ENCODE measurements around the gene MAVS. TPM values are rescaled to one million over a fixed set of nuclear protein-coding genes. Genes with fewer than 3 reads are reported as not detected.

Gene MAVS
- total RNA-seq, 2 donors from 2014 or later, result 35.2 to 42.1 TPM

GRCh38 chr20:3803289-3803688 lies 43.3 kb upstream of the MAVS start:
- DNase-seq (ENCODE audit: low spot score) (no peak), ATAC-seq (ENCODE audit: insufficient number of reproducible peaks, low FRiP score, low read depth) (no peak)
- Histone ChIP-seq H3K27me3 (replicated peaks; ENCODE audit: insufficient read depth) (no peaks in the 10 kb centered on the region), H3K4me1 (ENCODE audit: control insufficient read depth in 1 of 2, low read depth in 2 of 2) (peaks cover 23 to 49% of the 10 kb centered on the region in 2 donors), H3K4me3 (no peak overlapping the region), H3K9me3 (no peaks in the 10 kb centered on the region), H3K36me3 (peaks cover 45% of the 10 kb centered on the region), H3K27ac (no peak overlapping the region)
- TF ChIP-seq CTCF (IDR thresholded peaks at IDR 0.05), result no peak

GRCh38 chr20:3803854-3804253 lies 42.8 kb upstream of the MAVS start:
- Histone ChIP-seq H3K36me3 (peaks cover 45% of the 10 kb centered on the region), H3K9me3 (no peaks in the 10 kb centered on the region), H3K4me1 (ENCODE audit: control insufficient read depth in 1 of 2, low read depth in 2 of 2) (peaks cover 26 to 49% of the 10 kb centered on the region in 2 donors), H3K27ac (no peak overlapping the region), H3K4me3 (no peak overlapping the region), H3K27me3 (replicated peaks; ENCODE audit: insufficient read depth) (no peaks in the 10 kb centered on the region)
- ATAC-seq (ENCODE audit: insufficient number of reproducible peaks, low FRiP score, low read depth) (no peak), DNase-seq (ENCODE audit: low spot score) (no peak)
- TF ChIP-seq CTCF (IDR thresholded peaks at IDR 0.05), result no peak

- ATAC-seq (ENCODE audit: insufficient number of reproducible peaks, low FRiP score, low read depth) (no peak), DNase-seq (ENCODE audit: low spot score) (no peak)
- H3K9me3 ChIP-seq, result no peaks in the 10 kb centered on the region
- peaks cover 26 to 46% of the 10 kb centered on the region in 2 donors for H3K4me1 ChIP-seq (ENCODE audit: control insufficient read depth in 1 of 2, low read depth in 2 of 2)
- H3K27ac ChIP-seq, result no peak overlapping the region
- no peak overlapping the region for H3K4me3 ChIP-seq
- H3K36me3 ChIP-seq, result peaks cover 45% of the 10 kb centered on the region
- no peak for TF ChIP-seq CTCF (IDR thresholded peaks at IDR 0.05)
- H3K27me3 ChIP-seq (replicated peaks; ENCODE audit: insufficient read depth), result no peaks in the 10 kb centered on the region
Measured at GRCh38 chr20:3804254-3804751, 42.3 kb upstream of the MAVS start.

GRCh38 chr20:3804781-3805180 lies 41.9 kb upstream of the MAVS start:
- peaks cover 45% of the 10 kb centered on the region for H3K36me3 ChIP-seq
- H3K27me3 ChIP-seq (replicated peaks; ENCODE audit: insufficient read depth), result no peaks in the 10 kb centered on the region
- no peak overlapping the region for H3K4me3 ChIP-seq
- DNase-seq (ENCODE audit: low spot score) (no peak), ATAC-seq (ENCODE audit: insufficient number of reproducible peaks, low FRiP score, low read depth) (no peak)
- H3K4me1 ChIP-seq (ENCODE audit: control insufficient read depth in 1 of 2, low read depth in 2 of 2), result peaks cover 26 to 44% of the 10 kb centered on the region in 2 donors
- no peak overlapping the region for H3K27ac ChIP-seq
- no peaks in the 10 kb centered on the region for H3K9me3 ChIP-seq
- TF ChIP-seq CTCF (IDR thresholded peaks at IDR 0.05), result no peak

- no peak for ATAC-seq (ENCODE audit: insufficient number of reproducible peaks, low FRiP score, low read depth)
- Histone ChIP-seq H3K36me3 (peaks cover 9% of the 10 kb centered on the region), H3K9me3 (no peaks in the 10 kb centered on the region), H3K27me3 (replicated peaks; ENCODE audit: insufficient read depth) (no peaks in the 10 kb centered on the region), H3K4me1 (ENCODE audit: control insufficient read depth in 1 of 2, low read depth in 2 of 2) (peaks cover 34 to 76% of the 10 kb centered on the region in 2 donors), H3K27ac (peak overlapping the region; percentile 94 to 97), H3K4me3 (peak overlapping the region; percentile 48)
- DNase-seq (ENCODE audit: low spot score), result no peak
- TF ChIP-seq CTCF (IDR thresholded peaks at IDR 0.05), result no peak
Measured at GRCh38 chr20:3808544-3808943, 38.1 kb upstream of the MAVS start.

All from thoracic aorta (tissue), 2 donors.